Epithelial cell of esophagus (primary cell): ENCODE results near the gene PRDM16.

Experiments used
- DNase-seq: peaks from one replicate; pipeline ENCODE4 v3.0.0; 2010; ENCODE audit warnings: low read depth
- H3K4me3 ChIP-seq: 2 replicates; pipeline ENCODE4 v1.5.1; 2011; ENCODE audit warnings: mild to moderate bottlenecking, low read length, control low read depth
- CTCF ChIP-seq: IDR thresholded peaks from 2 replicates; pipeline ENCODE4 v1.5.1; 2011; ENCODE audit warnings: low read depth, mild to moderate bottlenecking, low read length, control low read depth, inconsistent platforms; ENCODE audit not compliant: insufficient read depth; ENCODE audit errors: missing control alignments

Gene PRDM16

GRCh38 chr1:3258386-3259003, 189.5 kb downstream of the PRDM16 start:
- H3K4me3 ChIP-seq, result no peak overlapping the region
- DNase-seq, result no peak
- no peak for TF ChIP-seq CTCF

- no peak for DNase-seq
Observed at GRCh38 chr1:3259020-3259419, 190.0 kb downstream of the PRDM16 start.

GRCh38 chr1:3261007-3261968, 192.3 kb downstream of the PRDM16 start:
- H3K4me3 ChIP-seq, result no peak overlapping the region
- no peak for TF ChIP-seq CTCF
- DNase-seq, result no peak

More at GRCh38 chr1:3259020-3259419, 190.0 kb downstream of the PRDM16 start:
- H3K4me3 ChIP-seq, result no peak overlapping the region
- TF ChIP-seq CTCF, result no peak

- no peak for TF ChIP-seq CTCF
- H3K4me3 ChIP-seq, result no peak overlapping the region
Observed at GRCh38 chr1:3261969-3262579, 193.1 kb downstream of the PRDM16 start.

GRCh38 chr1:3262681-3263286, 193.8 kb downstream of the PRDM16 start:
- H3K4me3 ChIP-seq, result no peak overlapping the region
- DNase-seq, result no peak
- TF ChIP-seq CTCF, result no peak

More at GRCh38 chr1:3261969-3262579, 193.1 kb downstream of the PRDM16 start:
- no peak for DNase-seq

- no peak for TF ChIP-seq CTCF
- no peak overlapping the region for H3K4me3 ChIP-seq
- no peak for DNase-seq
Observed at GRCh38 chr1:3263790-3264189, 194.8 kb downstream of the PRDM16 start.
